Neuronal stem cell (in vitro differentiated cells): Measurements from ENCODE around the gene ZNF652.

Source experiments
- DNase-seq: peaks from one replicate; pipeline ENCODE4 v3.0.0-alpha.2; 2013; ENCODE audit warnings: low spot score
- H2AFZ ChIP-seq: one replicate; pipeline ENCODE4 v1.6.1; 2013; ENCODE audit warnings: mild to moderate bottlenecking, low read length, inconsistent platforms
- H2AK5ac ChIP-seq: 2 replicates; pipeline ENCODE4 v1.6.1; 2013; ENCODE audit warnings: low read depth, mild to moderate bottlenecking, inconsistent platforms, low read length, moderate library complexity, mixed read lengths
- H2BK120ac ChIP-seq: 2 replicates; pipeline ENCODE4 v1.6.1; 2013; ENCODE audit warnings: low read depth, mild to moderate bottlenecking, inconsistent platforms, low read length, moderate library complexity, mixed read lengths
- H2BK12ac ChIP-seq: one replicate; pipeline ENCODE4 v1.6.1; 2013; ENCODE audit warnings: low read length, inconsistent platforms
- H2BK15ac ChIP-seq: 2 replicates; pipeline ENCODE4 v1.6.1; 2013; ENCODE audit warnings: mild to moderate bottlenecking, low read length, inconsistent platforms, mixed read lengths
- H2BK5ac ChIP-seq: one replicate; pipeline ENCODE4 v1.6.1; 2013; ENCODE audit warnings: inconsistent platforms, mild to moderate bottlenecking, low read length, moderate library complexity
- H3K14ac ChIP-seq: one replicate; pipeline ENCODE4 v1.6.1; 2013; ENCODE audit warnings: low read length, inconsistent platforms
- H3K18ac ChIP-seq: 2 replicates; pipeline ENCODE4 v1.6.1; 2013; ENCODE audit warnings: low read length, inconsistent platforms
- H3K23ac ChIP-seq: 2 replicates; pipeline ENCODE4 v1.6.1; 2013; ENCODE audit warnings: low read depth, mild to moderate bottlenecking, mixed read lengths, low read length, inconsistent platforms; ENCODE audit not compliant: poor library complexity
- H3K27ac ChIP-seq: replicated peaks from 3 replicates; pipeline ENCODE4 v1.5.1; 2013; ENCODE audit warnings: low read length, inconsistent platforms
- H3K27me3 ChIP-seq, 3 experiments: 2 replicates each; pipeline ENCODE4 v1.6.1; 2013; ENCODE audit warnings: low read length in 3 of 3, mild to moderate bottlenecking in 2 of 3, inconsistent platforms in 1 of 3, low read depth in 1 of 3, mixed read lengths in 1 of 3, moderate library complexity in 1 of 3; ENCODE audit not compliant: control insufficient read depth in 3 of 3, insufficient read depth in 3 of 3
- H3K36me3 ChIP-seq, 2 donors: replicated peaks in 1 of 2; 2 replicates each; pipeline ENCODE4 v1.6.1; 2013; ENCODE audit warnings: low read length in 2 of 2; ENCODE audit not compliant: control insufficient read depth in 2 of 2, insufficient read depth in 2 of 2
- H3K4ac ChIP-seq: 2 replicates; pipeline ENCODE4 v1.6.1; 2013; ENCODE audit warnings: inconsistent platforms, mild to moderate bottlenecking, low read length, moderate library complexity
- H3K4me1 ChIP-seq, 2 donors: 1 replicate in 1 of 2; 2 replicates in 1 of 2; pipeline ENCODE4 v1.6.1; 2013; ENCODE audit warnings: low read length in 2 of 2, low read depth in 1 of 2; ENCODE audit not compliant: control insufficient read depth in 2 of 2, insufficient read depth in 1 of 2
- H3K4me2 ChIP-seq: one replicate; pipeline ENCODE4 v1.6.1; 2013; ENCODE audit warnings: mild to moderate bottlenecking, low read length, inconsistent platforms; ENCODE audit not compliant: insufficient read depth, poor library complexity, severe bottlenecking
- H3K4me3 ChIP-seq, 2 donors: 2 replicates each; pipeline ENCODE4 v1.5.1; 2013; ENCODE audit warnings: low read length in 2 of 2, mild to moderate bottlenecking in 2 of 2, inconsistent platforms in 1 of 2, moderate library complexity in 1 of 2
- H3K79me1 ChIP-seq: one replicate; pipeline ENCODE4 v1.6.1; 2013; ENCODE audit warnings: low read depth, mild to moderate bottlenecking, inconsistent platforms, low read length, moderate library complexity
- H3K9ac ChIP-seq: one replicate; pipeline ENCODE4 v1.6.1; 2013; ENCODE audit warnings: mild to moderate bottlenecking, low read depth, low read length, inconsistent platforms; ENCODE audit not compliant: poor library complexity
- H3K9me3 ChIP-seq, 2 donors: replicated peaks in 1 of 2; 2 replicates each; pipeline versions ENCODE3 to v1.6.1; 2013; ENCODE audit warnings: low read length in 2 of 2, mild to moderate bottlenecking in 2 of 2, inconsistent platforms in 1 of 2, low read depth in 1 of 2, mixed read lengths in 1 of 2, moderate library complexity in 1 of 2; ENCODE audit not compliant: control insufficient read depth in 2 of 2, insufficient read depth in 1 of 2
- H4K8ac ChIP-seq: one replicate; pipeline ENCODE4 v1.6.1; 2013; ENCODE audit warnings: low read depth, mild to moderate bottlenecking, inconsistent platforms, low read length, moderate library complexity
- H4K91ac ChIP-seq: one replicate; pipeline ENCODE4 v1.6.1; 2013; ENCODE audit warnings: low read length, low read depth, mild to moderate bottlenecking, inconsistent platforms; ENCODE audit not compliant: poor library complexity
- WGBS, 2 donors: extraction: QIAGEN DNeasy Blood & Tissue Kit; methylation state at CpG; one replicate each; pipeline ENCODE4 v1.1.7; 2013; ENCODE audit warnings: missing lambda C conversion rate in 2 of 2, mixed read lengths in 1 of 2; ENCODE audit not compliant: insufficient read length in 2 of 2, insufficient replicate concordance in 1 of 2; ENCODE audit errors: extremely low coverage in 2 of 2; 5-methylcytosine and 5-hydroxymethylcytosine counted together

Gene ZNF652

DNA sequence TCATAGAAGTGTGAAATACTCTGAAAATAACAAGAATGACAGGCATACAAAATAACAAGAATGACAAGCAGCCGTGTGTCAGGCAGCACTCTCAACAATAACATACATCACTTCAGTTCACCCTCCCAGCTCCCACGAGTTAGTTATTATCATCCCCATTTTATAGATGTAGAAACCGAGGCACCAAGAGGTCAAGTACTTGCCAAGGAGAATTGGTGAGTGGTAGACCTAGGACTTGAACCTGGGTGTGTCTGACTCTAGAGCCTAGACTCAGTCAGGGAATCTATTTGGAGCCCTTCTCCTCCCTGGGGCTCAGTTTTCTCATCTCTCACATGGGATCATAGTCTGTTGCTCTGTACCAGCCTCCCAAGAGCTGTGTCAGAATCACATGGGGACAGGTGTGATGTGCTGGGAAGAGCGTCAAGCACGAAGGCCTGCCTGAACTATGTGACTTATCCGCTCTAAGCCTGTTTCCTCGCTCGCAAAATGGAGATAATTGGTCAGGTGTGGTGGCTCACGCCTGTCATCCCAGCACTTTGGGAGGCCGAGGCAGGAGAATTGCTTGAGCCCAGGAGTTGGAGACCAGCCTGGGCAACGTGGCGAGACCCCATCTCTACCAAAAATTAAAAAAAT is 112.0 kb downstream of the ZNF652 start:
- Histone ChIP-seq H3K4me1 (peaks cover 0 to 3% of the 10 kb centered on the region in 2 donors), H2BK120ac (no peak overlapping the region), H3K4ac (no peak overlapping the region), H3K27me3 (peaks cover 0 to 2% (median 0%) of the 10 kb centered on the region in 3 experiments), H2BK5ac (no peak overlapping the region), H3K23ac (no peak overlapping the region), H3K4me3 (no peak overlapping the region), H3K36me3 (peaks cover 0 to 2% of the 10 kb centered on the region in 2 donors), H3K4me2 (no peak overlapping the region), H3K79me1 (no peaks in the 10 kb centered on the region), H2BK15ac (no peak overlapping the region), H4K8ac (no peak overlapping the region), H3K27ac (no peak overlapping the region), H2BK12ac (no peak overlapping the region), H3K9ac (no peak overlapping the region), H3K9me3 (peaks cover 0 to 3% of the 10 kb centered on the region in 2 donors), H3K18ac (no peak overlapping the region), H4K91ac (no peak overlapping the region), H2AFZ (no peak overlapping the region), H2AK5ac (peak overlapping the region; percentile 57), H3K14ac (no peak overlapping the region)
- no peak for DNase-seq
- no CpG with 5 or more reads among the region's 12 CpGs for WGBS, 2 donors

DNA sequence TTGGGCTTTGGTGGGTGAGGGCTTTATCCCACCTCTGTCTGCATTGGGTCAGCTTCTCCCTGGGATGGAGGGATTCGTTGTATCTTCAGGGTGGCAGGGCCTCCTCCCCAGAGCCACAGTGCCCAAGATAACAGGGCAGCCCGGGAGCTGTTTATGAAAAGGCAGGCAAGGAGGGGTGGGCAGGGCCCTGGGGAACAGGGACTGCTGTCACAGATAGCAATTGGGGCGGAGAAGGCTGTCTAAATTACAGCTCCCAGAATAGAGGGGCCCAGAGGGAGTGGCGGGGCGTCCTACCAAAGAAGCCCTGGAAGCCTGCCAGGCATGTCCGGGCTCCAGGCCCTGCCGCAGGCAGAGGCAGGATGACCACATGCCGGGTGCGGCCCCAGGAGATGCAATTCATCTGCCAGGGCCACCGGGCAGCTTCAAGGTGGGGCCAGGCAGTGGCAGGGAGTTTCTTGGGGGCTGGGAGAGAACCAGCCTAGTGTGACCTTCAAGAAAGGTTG is 112.7 kb downstream of the ZNF652 start:
- Histone ChIP-seq H4K91ac (no peak overlapping the region), H2AK5ac (peak overlapping the region; percentile 57), H3K14ac (peak overlapping the region; percentile 21), H3K79me1 (no peaks in the 10 kb centered on the region), H2BK15ac (no peak overlapping the region), H3K4ac (peak overlapping the region; percentile 37), H3K9me3 (peaks cover 0 to 3% of the 10 kb centered on the region in 2 donors), H3K18ac (peak overlapping the region; percentile 76), H3K23ac (peak overlapping the region; percentile 73), H2BK120ac (no peak overlapping the region), H3K36me3 (peaks cover 0 to 2% of the 10 kb centered on the region in 2 donors), H3K27ac (no peak overlapping the region), H3K4me1 (peaks cover 0 to 4% of the 10 kb centered on the region in 2 donors), H2AFZ (no peak overlapping the region), H2BK12ac (no peak overlapping the region), H3K4me3 (no peak overlapping the region), H4K8ac (no peak overlapping the region), H3K27me3 (peaks cover 0 to 2% (median 0%) of the 10 kb centered on the region in 3 experiments), H2BK5ac (no peak overlapping the region), H3K9ac (no peak overlapping the region), H3K4me2 (no peak overlapping the region)
- WGBS, 2 donors: no CpG with 5 or more reads among the region's 10 CpGs
- DNase-seq: no peak

GRCh38 chr17:49247944-49248343 is 114.1 kb downstream of the ZNF652 start:
- H2AFZ ChIP-seq: no peak overlapping the region
- no peak overlapping the region for H3K23ac ChIP-seq
- H2BK5ac ChIP-seq: no peak overlapping the region
- H3K9ac ChIP-seq: no peak overlapping the region
- no peak overlapping the region for H4K91ac ChIP-seq
- no peak overlapping the region for H3K27ac ChIP-seq
- H3K14ac ChIP-seq: no peak overlapping the region
- H4K8ac ChIP-seq: no peak overlapping the region
- peaks cover 0 to 4% of the 10 kb centered on the region in 2 donors for H3K4me1 ChIP-seq
- H2BK12ac ChIP-seq: no peak overlapping the region
- no peak overlapping the region for H2AK5ac ChIP-seq
- peaks cover 0 to 2% (median 0%) of the 10 kb centered on the region in 3 experiments for H3K27me3 ChIP-seq
- no peak overlapping the region for H3K18ac ChIP-seq
- no CpG with 5 or more reads among the region's 7 CpGs for WGBS, 2 donors
- DNase-seq: no peak
- no peak overlapping the region for H3K4ac ChIP-seq
- no peak overlapping the region for H3K4me3 ChIP-seq
- peaks cover 0 to 3% of the 10 kb centered on the region in 2 donors for H3K9me3 ChIP-seq
- peaks cover 0 to 2% of the 10 kb centered on the region in 2 donors for H3K36me3 ChIP-seq
- no peaks in the 10 kb centered on the region for H3K79me1 ChIP-seq
- no peak overlapping the region for H2BK120ac ChIP-seq
- H2BK15ac ChIP-seq: no peak overlapping the region
- H3K4me2 ChIP-seq: no peak overlapping the region

DNA sequence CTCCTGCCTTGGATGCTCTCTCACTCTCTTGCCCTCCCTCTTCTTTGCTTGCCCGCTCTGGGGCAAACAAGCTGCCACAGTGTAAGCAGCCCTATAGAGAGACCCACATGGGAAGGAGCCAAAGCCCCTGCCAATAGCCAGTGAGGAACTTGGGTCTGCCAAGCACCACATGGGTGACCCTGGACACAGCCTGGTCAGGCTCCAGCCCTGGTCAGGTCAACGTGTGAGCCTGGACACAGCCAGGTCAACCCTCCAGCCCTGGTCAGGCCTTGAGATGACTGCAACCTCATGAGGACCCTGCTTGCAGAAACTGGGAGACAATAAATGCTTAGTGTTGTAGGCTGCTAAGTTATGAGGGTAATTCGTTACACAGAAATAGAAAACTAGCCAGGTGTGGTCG is 117.2 kb downstream of the ZNF652 start:
- Histone ChIP-seq H2AFZ (no peak overlapping the region), H3K4ac (peak overlapping the region; percentile 11), H3K14ac (peak overlapping the region; percentile 89), H2BK15ac (peak overlapping the region; percentile 85), H4K8ac (peak overlapping the region; percentile 43), H2BK12ac (no peak overlapping the region), H3K27me3 (peaks cover 0 to 2% (median 0%) of the 10 kb centered on the region in 3 experiments), H2BK120ac (peak overlapping the region; percentile 94), H3K9me3 (no peaks in the 10 kb centered on the region), H3K18ac (peak overlapping the region; percentile 57), H3K4me3 (no peak overlapping the region), H3K36me3 (no peaks in the 10 kb centered on the region), H4K91ac (no peak overlapping the region), H2BK5ac (no peak overlapping the region), H3K4me2 (no peak overlapping the region), H3K27ac (no peak overlapping the region), H3K23ac (peak overlapping the region; percentile 65), H3K4me1 (peaks cover 0 to 1% of the 10 kb centered on the region in 2 donors), H3K9ac (peak overlapping the region; percentile 44), H3K79me1 (no peaks in the 10 kb centered on the region), H2AK5ac (peak overlapping the region; percentile 63)
- WGBS, 2 donors: no CpG with 5 or more reads among the region's 4 CpGs
- no peak for DNase-seq
